ENCODE data around the gene URB1.

- no peak for TF ChIP-seq CTCF (IDR thresholded peaks at IDR 0.05)
- TF ChIP-seq TCF7L2 (IDR thresholded peaks at IDR 0.05; ENCODE audit: low read depth, low read length): no peak
- TF ChIP-seq POLR2AphosphoS5 (IDR thresholded peaks at IDR 0.05; ENCODE audit: low read depth, low read length): no peak
- TF ChIP-seq REST (IDR thresholded peaks at IDR 0.05; ENCODE audit: insufficient read depth in 1 of 2, low read depth in 2 of 2, low read length in 1 of 2): no peak
Measured at GRCh38 chr21:32424674-32425073, 31.9 kb upstream of the URB1 start.
